IgD-negative memory B cell (primary cell): ENCODE results near the gene KCNC1. TPM values are rescaled to one million over a fixed set of nuclear protein-coding genes. Genes with fewer than 3 reads are reported as not detected.

Experiments used
- H3K27ac Mint-ChIP-seq, 3 donors: one replicate each; pipeline ENCODE4 v1.8.0; 2020 to 2022; ENCODE audit warnings: mild to moderate bottlenecking in 3 of 3, mixed read lengths in 3 of 3, moderate library complexity in 1 of 3
- H3K27me3 Mint-ChIP-seq: one replicate; pipeline ENCODE4 v1.8.0; 2021; ENCODE audit warnings: mixed read lengths
- H3K36me3 Mint-ChIP-seq: one replicate; pipeline ENCODE4 v1.8.0; 2020; ENCODE audit warnings: mild to moderate bottlenecking, mixed read lengths
- H3K4me1 Mint-ChIP-seq, 3 donors: one replicate each; pipeline ENCODE4 v1.8.0; 2020 to 2022; ENCODE audit warnings: mixed read lengths in 3 of 3, mild to moderate bottlenecking in 1 of 3
- H3K4me3 Mint-ChIP-seq, 4 donors: one replicate each; pipeline ENCODE4 v1.8.0; 2020 to 2022; ENCODE audit warnings: mild to moderate bottlenecking in 4 of 4, mixed read lengths in 4 of 4, moderate library complexity in 3 of 4
- H3K9me3 Mint-ChIP-seq, 3 donors: one replicate each; pipeline ENCODE4 v1.8.0; 2020 to 2021; ENCODE audit warnings: mixed read lengths in 3 of 3, mild to moderate bottlenecking in 1 of 3
- polyA plus RNA-seq: library from polyadenylated mRNA; unstranded; fragments of 300-500 nt; fragmentation: Illumina TruSeq; gene quantifications from one replicate; pipeline ENCODE4 v1.2.3, GENCODE V29; 2021

Gene KCNC1
- polyA plus RNA-seq, 1 donor from 2014 or later = 0.13 TPM

- Mint-ChIP-seq H3K4me3 (no peak overlapping the region), H3K27me3 (peaks cover 6% of the 10 kb centered on the region), H3K27ac (no peak overlapping the region), H3K4me1 (no peaks in the 10 kb centered on the region), H3K9me3 (no peaks in the 10 kb centered on the region), H3K36me3 (no peaks in the 10 kb centered on the region)
These were observed 17.0 kb downstream of the KCNC1 start for GRCh38 chr11:17751558-17751957.

GRCh38 chr11:17752144-17752543 is 17.6 kb downstream of the KCNC1 start:
- H3K9me3 Mint-ChIP-seq = no peaks in the 10 kb centered on the region
- H3K36me3 Mint-ChIP-seq = no peaks in the 10 kb centered on the region
- no peak overlapping the region for H3K27ac Mint-ChIP-seq
- peaks cover 5% of the 10 kb centered on the region for H3K27me3 Mint-ChIP-seq
- H3K4me3 Mint-ChIP-seq = no peak overlapping the region
- H3K4me1 Mint-ChIP-seq = no peaks in the 10 kb centered on the region

GRCh38 chr11:17753153-17753552 is 18.6 kb downstream of the KCNC1 start:
- H3K4me1 Mint-ChIP-seq = no peaks in the 10 kb centered on the region
- peaks cover 4% of the 10 kb centered on the region for H3K27me3 Mint-ChIP-seq
- H3K27ac Mint-ChIP-seq = no peak overlapping the region
- no peaks in the 10 kb centered on the region for H3K36me3 Mint-ChIP-seq
- H3K4me3 Mint-ChIP-seq = no peak overlapping the region
- peaks cover 0 to under 1% (median 0%) of the 10 kb centered on the region in 3 donors for H3K9me3 Mint-ChIP-seq

GRCh38 chr11:17753641-17754040 is 19.1 kb downstream of the KCNC1 start:
- Mint-ChIP-seq H3K9me3 (peaks cover 0 to 4% (median 2%) of the 10 kb centered on the region in 3 donors), H3K4me1 (no peaks in the 10 kb centered on the region), H3K36me3 (no peaks in the 10 kb centered on the region), H3K4me3 (no peak overlapping the region), H3K27me3 (peaks cover 4% of the 10 kb centered on the region), H3K27ac (no peak overlapping the region)

GRCh38 chr11:17755891-17756290 is 21.3 kb downstream of the KCNC1 start:
- Mint-ChIP-seq H3K27me3 (peaks cover 2% of the 10 kb centered on the region), H3K4me1 (no peaks in the 10 kb centered on the region), H3K9me3 (peaks cover 0 to 4% (median 2%) of the 10 kb centered on the region in 3 donors), H3K36me3 (no peaks in the 10 kb centered on the region), H3K27ac (no peak overlapping the region), H3K4me3 (no peak overlapping the region)

- Mint-ChIP-seq H3K27ac (no peak overlapping the region), H3K9me3 (peaks cover 0 to 4% (median 2%) of the 10 kb centered on the region in 3 donors), H3K4me1 (no peaks in the 10 kb centered on the region), H3K4me3 (no peak overlapping the region), H3K36me3 (no peaks in the 10 kb centered on the region), H3K27me3 (peaks cover 2% of the 10 kb centered on the region)
These were observed 25.8 kb downstream of the KCNC1 start for GRCh38 chr11:17760102-17761029.

- Mint-ChIP-seq H3K27ac (no peak overlapping the region), H3K4me3 (no peak overlapping the region), H3K9me3 (peaks cover 0 to 4% (median 2%) of the 10 kb centered on the region in 3 donors), H3K27me3 (peaks cover 2% of the 10 kb centered on the region), H3K4me1 (no peaks in the 10 kb centered on the region), H3K36me3 (no peaks in the 10 kb centered on the region)
These were observed 27.9 kb downstream of the KCNC1 start for GRCh38 chr11:17762309-17762974.

- Mint-ChIP-seq H3K27me3 (peaks cover 2% of the 10 kb centered on the region), H3K4me3 (no peak overlapping the region), H3K4me1 (peaks cover 0 to 2% (median 0%) of the 10 kb centered on the region in 3 donors), H3K9me3 (peaks cover 0 to 4% (median under 1%) of the 10 kb centered on the region in 3 donors), H3K36me3 (no peaks in the 10 kb centered on the region), H3K27ac (no peak overlapping the region)
These were observed 28.7 kb downstream of the KCNC1 start for GRCh38 chr11:17763244-17763643.

GRCh38 chr11:17763703-17764102 is 29.1 kb downstream of the KCNC1 start:
- peaks cover 2% of the 10 kb centered on the region for H3K27me3 Mint-ChIP-seq
- peaks cover 0 to 2% (median 0%) of the 10 kb centered on the region in 3 donors for H3K4me1 Mint-ChIP-seq
- H3K27ac Mint-ChIP-seq = no peak overlapping the region
- no peaks in the 10 kb centered on the region for H3K36me3 Mint-ChIP-seq
- no peak overlapping the region for H3K4me3 Mint-ChIP-seq
- H3K9me3 Mint-ChIP-seq = no peaks in the 10 kb centered on the region

GRCh38 chr11:17764446-17765218 is 30.1 kb downstream of the KCNC1 start:
- Mint-ChIP-seq H3K27me3 (peaks cover 2% of the 10 kb centered on the region), H3K27ac (no peak overlapping the region), H3K4me1 (peaks cover 0 to 2% (median 0%) of the 10 kb centered on the region in 3 donors), H3K36me3 (no peaks in the 10 kb centered on the region), H3K9me3 (no peaks in the 10 kb centered on the region), H3K4me3 (no peak overlapping the region)

- Mint-ChIP-seq H3K27ac (no peak overlapping the region), H3K27me3 (peaks cover 2% of the 10 kb centered on the region), H3K4me3 (no peak overlapping the region), H3K9me3 (no peaks in the 10 kb centered on the region), H3K36me3 (no peaks in the 10 kb centered on the region), H3K4me1 (peaks cover 0 to 2% (median 0%) of the 10 kb centered on the region in 3 donors)
These were observed 30.9 kb downstream of the KCNC1 start for GRCh38 chr11:17765356-17766072.

GRCh38 chr11:17766073-17766359 is 31.4 kb downstream of the KCNC1 start:
- H3K9me3 Mint-ChIP-seq = no peaks in the 10 kb centered on the region
- no peak overlapping the region for H3K27ac Mint-ChIP-seq
- H3K27me3 Mint-ChIP-seq = peaks cover 2% of the 10 kb centered on the region
- H3K36me3 Mint-ChIP-seq = no peaks in the 10 kb centered on the region
- H3K4me1 Mint-ChIP-seq = peaks cover 0 to 2% (median 0%) of the 10 kb centered on the region in 3 donors
- no peak overlapping the region for H3K4me3 Mint-ChIP-seq

- H3K9me3 Mint-ChIP-seq = no peaks in the 10 kb centered on the region
- peaks cover 0 to 2% (median 0%) of the 10 kb centered on the region in 3 donors for H3K4me1 Mint-ChIP-seq
- H3K36me3 Mint-ChIP-seq = no peaks in the 10 kb centered on the region
- no peak overlapping the region for H3K27ac Mint-ChIP-seq
- H3K4me3 Mint-ChIP-seq = no peak overlapping the region
- H3K27me3 Mint-ChIP-seq = peaks cover 2% of the 10 kb centered on the region
These were observed 32.0 kb downstream of the KCNC1 start for GRCh38 chr11:17766590-17766989.

- Mint-ChIP-seq H3K27me3 (peaks cover 2% of the 10 kb centered on the region), H3K4me3 (no peak overlapping the region), H3K9me3 (no peaks in the 10 kb centered on the region), H3K27ac (no peak overlapping the region), H3K36me3 (no peaks in the 10 kb centered on the region), H3K4me1 (peaks cover 0 to 2% (median 0%) of the 10 kb centered on the region in 3 donors)
These were observed 32.8 kb downstream of the KCNC1 start for GRCh38 chr11:17767301-17767885.
